Common myeloid progenitor, CD34-positive (primary cell): ENCODE data around the gene NRTN.

Source experiments
- CTCF ChIA-PET: fragments of 350-600 bp; sonication (Branson Sonifier 250); formaldehyde crosslinking; loops from one replicate; lab custom pipeline; 2021; ENCODE audit warnings: antibody characterized with exemption; lab: Charles Lee
- POLR2A ChIA-PET: fragments of 350-600 bp; sonication (Branson Sonifier 250); formaldehyde crosslinking; loops from one replicate; lab custom pipeline; 2021; ENCODE audit warnings: antibody characterized with exemption; lab: Charles Lee
- DNase-seq, 3 donors: peaks; one replicate each; pipeline versions ENCODE4 v3.0.0 to v3.0.0-alpha.2; 2013
- H3K27ac ChIP-seq, 2 experiments: 1 replicate in 1 of 2; 2 replicates in 1 of 2; pipeline ENCODE4 v1.7.0; 2013; ENCODE audit warnings: inconsistent platforms in 2 of 2, low read length in 2 of 2, mild to moderate bottlenecking in 2 of 2, low read depth in 1 of 2, moderate library complexity in 1 of 2; ENCODE audit not compliant: severe bottlenecking in 2 of 2, insufficient read depth in 1 of 2, poor library complexity in 1 of 2
- H3K27me3 ChIP-seq, 5 experiments: replicated peaks in 2 of 5; 1 replicate in 3 of 5; 2 replicates in 2 of 5; pipeline versions ENCODE4 v1.6.1 to v1.7.0; 2013; ENCODE audit warnings: low read length in 4 of 5, mild to moderate bottlenecking in 2 of 5, moderate library complexity in 2 of 5, inconsistent platforms in 1 of 5; ENCODE audit not compliant: insufficient read depth in 5 of 5, control insufficient read depth in 4 of 5
- H3K36me3 ChIP-seq, 4 experiments: 1 replicate in 2 of 4; 2 replicates in 2 of 4; pipeline versions ENCODE4 v1.6.1 to v1.7.0; 2013; ENCODE audit warnings: low read length in 3 of 4, control low read depth in 1 of 4, mild to moderate bottlenecking in 1 of 4; ENCODE audit not compliant: control insufficient read depth in 4 of 4, insufficient read depth in 4 of 4
- H3K4me1 ChIP-seq, 4 experiments: 1 replicate in 3 of 4; 2 replicates in 1 of 4; pipeline versions ENCODE4 v1.6.1 to v1.7.1; 2013; ENCODE audit warnings: low read length in 3 of 4, mild to moderate bottlenecking in 3 of 4, control low read depth in 1 of 4, inconsistent platforms in 1 of 4, moderate library complexity in 1 of 4; ENCODE audit not compliant: control insufficient read depth in 4 of 4, insufficient read depth in 4 of 4; ENCODE audit errors: control extremely low read depth in 1 of 4
- H3K4me3 ChIP-seq, 7 experiments: 1 replicate in 4 of 7; 2 replicates in 3 of 7; pipeline versions ENCODE4 v1.5.1 to v1.7.0; 2013; ENCODE audit warnings: mild to moderate bottlenecking in 7 of 7, low read length in 6 of 7, moderate library complexity in 6 of 7, inconsistent platforms in 2 of 7, low read depth in 2 of 7, control low read depth in 1 of 7; ENCODE audit not compliant: insufficient read depth in 4 of 7, control insufficient read depth in 1 of 7; ENCODE audit errors: extremely low read depth in 1 of 7
- H3K9me3 ChIP-seq, 5 experiments: 1 replicate in 4 of 5; 2 replicates in 1 of 5; pipeline versions ENCODE4 v1.6.1 to v1.7.1; 2013; ENCODE audit warnings: low read length in 4 of 5, mild to moderate bottlenecking in 2 of 5, inconsistent platforms in 1 of 5, low read depth in 1 of 5, moderate library complexity in 1 of 5; ENCODE audit not compliant: control insufficient read depth in 4 of 5, insufficient read depth in 2 of 5; ENCODE audit errors: control extremely low read depth in 1 of 5
- WGBS: methylation state at CpG from one replicate; pipeline ENCODE4 v1.1.5; 2013; ENCODE audit not compliant: insufficient coverage; 5-methylcytosine and 5-hydroxymethylcytosine counted together

Gene NRTN

DNA sequence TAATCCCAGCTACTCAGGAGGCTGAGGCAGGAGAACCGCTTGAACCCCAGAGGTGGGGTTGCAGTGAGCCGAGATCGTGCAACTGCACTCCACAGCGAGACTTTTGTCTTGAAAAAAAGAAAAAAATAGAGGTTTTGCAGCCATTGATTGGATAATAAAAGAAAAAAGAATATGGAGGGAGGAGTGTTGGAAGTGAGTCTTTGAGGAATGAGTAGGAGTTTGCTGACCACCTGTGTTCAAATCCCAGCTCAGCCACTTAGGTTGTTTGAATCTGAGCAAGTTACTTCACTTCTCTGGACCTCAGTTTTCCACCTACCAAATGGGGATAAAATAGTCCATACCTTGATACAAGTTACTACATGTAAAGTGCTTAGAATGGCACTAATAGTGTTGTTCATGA, 6.2 kb downstream of the NRTN start:
- Histone ChIP-seq H3K9me3 (no peaks in the 10 kb centered on the region), H3K36me3 (no peaks in the 10 kb centered on the region), H3K27me3 (peaks cover 0 to 4% (median under 1%) of the 10 kb centered on the region in 5 experiments), H3K4me3 (no peak overlapping the region), H3K27ac (no peak overlapping the region), H3K4me1 (no peaks in the 10 kb centered on the region)
- WGBS: 100% methylated on average over 2 of the region's 4 CpGs
- POLR2A ChIA-PET: no interaction called here
- DNase-seq: no peak
- CTCF ChIA-PET: interaction anchor here (0.7 kb wide), 1 partner anchor 1218 kb away, joined by 3 read pairs; no protein-coding TSS in a partner anchor

- H3K4me3 ChIP-seq: no peak overlapping the region
- ChIA-PET CTCF (interaction anchor here (1.8 kb wide), 1 partner anchor 11 kb away, joined by 3 read pairs; no protein-coding TSS in a partner anchor), POLR2A (no interaction called here)
- WGBS: 76% methylated on average over 4 of the region's 9 CpGs
- no peaks in the 10 kb centered on the region for H3K9me3 ChIP-seq
- H3K27ac ChIP-seq: no peak overlapping the region
- H3K27me3 ChIP-seq: peaks cover 0 to 2% (median 0%) of the 10 kb centered on the region in 5 experiments
- H3K36me3 ChIP-seq: no peaks in the 10 kb centered on the region
- DNase-seq: no peak
- H3K4me1 ChIP-seq: no peaks in the 10 kb centered on the region
Measured at GRCh38 chr19:5814123-5814851, 9.4 kb downstream of the NRTN start.

DNA sequence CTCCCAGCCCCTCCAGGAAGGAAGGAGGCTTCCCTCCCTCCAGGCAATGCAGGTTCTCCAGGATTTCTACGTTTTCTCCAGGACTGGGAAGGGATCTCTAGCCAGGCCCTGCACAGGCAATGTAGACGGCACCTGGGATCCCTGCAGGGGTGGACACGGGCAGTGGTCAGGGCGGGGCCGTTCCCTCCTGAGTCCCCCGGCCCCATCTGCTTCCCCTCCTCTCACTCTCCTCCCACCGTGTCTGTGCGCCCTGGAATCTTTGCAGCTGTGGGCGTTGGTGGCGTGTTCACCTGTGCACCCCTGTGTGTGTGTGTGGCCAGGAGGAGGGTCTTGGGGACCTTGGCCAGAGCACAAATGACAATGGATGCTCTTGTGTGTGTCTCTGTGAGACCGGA, 10.0 kb downstream of the NRTN start:
- no peak overlapping the region for H3K4me3 ChIP-seq

GRCh38 chr19:5817218-5817617, 12.4 kb downstream of the NRTN start:
- peaks cover 0 to 2% (median 0%) of the 10 kb centered on the region in 5 experiments for H3K27me3 ChIP-seq
- no peaks in the 10 kb centered on the region for H3K9me3 ChIP-seq
- DNase-seq: no peak
- no peaks in the 10 kb centered on the region for H3K4me1 ChIP-seq
- POLR2A ChIA-PET: interaction anchor here (0.6 kb wide), 1 partner anchor 65 kb away, joined by 3 read pairs; no protein-coding TSS in a partner anchor
- 100% methylated on average over 2 of the region's 2 CpGs for WGBS
- no peaks in the 10 kb centered on the region for H3K36me3 ChIP-seq
- no peak overlapping the region for H3K27ac ChIP-seq
- CTCF ChIA-PET: no interaction called here
- H3K4me3 ChIP-seq: no peak overlapping the region

More for the DNA sequence above, 10.0 kb downstream of the NRTN start:
- no peak for DNase-seq
- ChIA-PET POLR2A (no interaction called here), CTCF (interaction anchor here (1.8 kb wide), 1 partner anchor 10 kb away, joined by 3 read pairs; no protein-coding TSS in a partner anchor)
- H3K9me3 ChIP-seq: no peaks in the 10 kb centered on the region
- no peaks in the 10 kb centered on the region for H3K4me1 ChIP-seq
- peaks cover 0 to 2% (median 0%) of the 10 kb centered on the region in 5 experiments for H3K27me3 ChIP-seq
- no peak overlapping the region for H3K27ac ChIP-seq
- 90% methylated on average over 4 of the region's 11 CpGs for WGBS
- no peaks in the 10 kb centered on the region for H3K36me3 ChIP-seq

GRCh38 chr19:5818594-5818993, 13.7 kb downstream of the NRTN start:
- H3K4me1 ChIP-seq: no peaks in the 10 kb centered on the region
- no peak overlapping the region for H3K4me3 ChIP-seq
- H3K36me3 ChIP-seq: no peaks in the 10 kb centered on the region
- H3K27me3 ChIP-seq: peaks cover 0 to 2% (median 0%) of the 10 kb centered on the region in 5 experiments
- ChIA-PET POLR2A (no interaction called here), CTCF (no interaction called here)
- no peak overlapping the region for H3K27ac ChIP-seq
- 90% methylated on average over 2 of the region's 10 CpGs for WGBS
- DNase-seq: no peak
- no peaks in the 10 kb centered on the region for H3K9me3 ChIP-seq

- CTCF ChIA-PET: interaction anchor here (0.7 to 1.6 kb wide), 2 partner anchors 14 to 17 kb away, joined by 3 to 7 read pairs; no protein-coding TSS in a partner anchor
- DNase-seq: peak in 1 of 3 donors; percentile 24
- no peaks in the 10 kb centered on the region for H3K36me3 ChIP-seq
- WGBS: 76% methylated on average over 6 of the region's 6 CpGs
- H3K27ac ChIP-seq: no peak overlapping the region
- POLR2A ChIA-PET: interaction anchor here (0.7 kb wide), 1 partner anchor 43 kb away, joined by 3 read pairs; no protein-coding TSS in a partner anchor
- no peaks in the 10 kb centered on the region for H3K9me3 ChIP-seq
- H3K4me1 ChIP-seq: no peaks in the 10 kb centered on the region
- no peak overlapping the region for H3K4me3 ChIP-seq
- peaks cover 0 to 2% (median 0%) of the 10 kb centered on the region in 5 experiments for H3K27me3 ChIP-seq
Measured at GRCh38 chr19:5820785-5821184, 15.9 kb downstream of the NRTN start.
